Fibroblast of upper back skin (primary cell): ENCODE data around the gene MATCAP1.

Source experiments
- DNase-seq: peaks from one replicate; pipeline ENCODE4 v3.0.0-alpha.2; 2013

MATCAP1 gene

DNA sequence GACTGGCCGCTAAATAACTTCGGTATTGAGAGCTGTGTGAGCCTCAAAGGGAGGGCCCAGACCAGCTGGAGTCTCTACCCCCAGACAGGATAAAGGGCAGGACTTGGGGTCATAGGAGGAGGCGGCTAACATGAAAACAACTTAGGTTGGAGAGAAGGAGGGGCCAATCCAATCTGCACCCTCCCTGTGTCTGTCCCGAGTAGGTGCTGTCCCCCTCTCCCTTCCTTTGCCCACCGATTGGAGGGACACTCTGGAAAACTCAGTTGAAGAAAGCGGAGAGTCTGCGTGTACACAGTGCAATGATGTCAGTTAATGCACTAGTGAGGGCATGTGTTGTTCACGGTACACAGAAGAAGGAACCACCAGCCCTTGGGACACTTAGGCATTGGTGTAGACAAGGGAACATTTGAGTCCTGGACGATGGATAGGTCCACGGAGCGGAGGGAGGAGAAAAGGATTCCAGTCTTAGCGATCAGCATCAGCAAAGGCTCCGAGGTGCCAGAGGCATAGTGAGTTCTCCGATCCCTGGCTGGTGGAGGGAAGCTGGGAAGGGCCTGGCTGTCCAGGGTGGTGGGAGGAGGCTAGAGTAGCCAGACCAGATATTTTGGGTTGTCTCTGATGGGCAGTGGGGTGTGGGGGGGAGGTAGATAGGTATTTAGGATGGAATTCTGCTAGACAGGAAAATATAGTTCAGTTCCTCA is 12.7 kb downstream of the MATCAP1 start:
- no peak for DNase-seq

DNA sequence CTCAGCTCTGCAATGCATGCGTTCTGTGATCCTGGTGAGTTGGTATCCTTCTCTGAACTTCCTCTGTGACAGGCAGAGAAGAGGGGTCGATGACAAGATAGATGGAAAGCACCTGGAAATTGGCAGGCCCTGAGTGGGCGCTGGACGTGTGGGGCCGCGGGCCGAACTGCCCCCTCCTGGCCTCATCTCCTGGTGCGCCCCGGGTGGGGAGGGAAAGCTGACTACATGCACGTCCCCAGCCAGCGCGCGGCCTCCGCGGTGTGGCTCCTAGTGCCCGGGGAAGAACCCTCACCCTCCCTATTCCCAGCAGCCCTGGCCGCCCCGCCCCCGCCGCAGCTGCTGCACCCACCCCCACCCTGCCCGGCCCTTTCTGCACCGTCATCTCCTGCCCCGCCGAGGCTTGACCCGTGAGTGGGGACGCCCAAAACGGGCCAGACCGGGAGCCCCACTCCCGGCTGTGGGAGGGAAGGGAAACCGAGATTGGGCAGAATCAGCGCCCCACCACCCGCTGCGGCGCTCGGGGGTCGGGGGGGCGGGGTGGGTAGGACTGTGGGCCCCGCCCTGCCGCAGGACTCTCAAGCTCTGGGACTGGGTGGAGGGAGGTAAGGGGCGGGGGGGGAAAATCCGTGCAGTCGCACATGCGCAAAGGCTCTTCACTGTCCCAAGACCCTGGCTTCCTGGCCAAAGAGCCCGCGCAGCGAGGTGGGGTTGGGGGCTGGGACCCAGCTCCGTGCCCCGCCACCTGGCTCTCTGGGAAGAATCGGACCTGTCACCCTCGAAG is 13.4 kb downstream of the MATCAP1 start, which contains the start of gene NOL3:
Gene NOL3, plus strand, starts transcription at position 371 of the 781 bp plus-strand sequence.
- DNase-seq, result peak; percentile 84

- DNase-seq, result peak; percentile 44
Measured at GRCh38 chr16:67169642-67170167, 14.1 kb downstream of the MATCAP1 start.

DNA sequence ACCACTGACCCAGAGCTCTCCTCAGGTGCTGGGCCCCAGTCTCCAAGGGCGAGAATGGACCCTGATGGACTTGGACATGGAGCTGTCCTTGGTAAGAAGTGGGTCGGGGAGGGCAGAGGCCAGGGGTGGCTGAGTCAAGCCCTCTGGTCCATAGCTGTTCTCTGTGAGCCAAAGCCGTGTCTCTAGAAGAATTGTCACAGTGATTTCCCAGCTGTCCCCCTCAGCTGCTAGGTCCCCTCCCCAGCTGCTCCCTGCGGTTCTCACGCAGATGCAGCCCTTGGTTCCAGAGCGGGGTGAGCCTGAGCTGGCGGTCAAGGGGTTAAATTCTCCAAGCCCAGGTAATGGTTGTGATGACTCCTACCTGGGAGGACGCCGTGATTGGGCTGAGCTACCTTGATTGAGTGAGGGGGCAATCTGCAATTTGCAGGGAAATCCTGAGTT is 14.7 kb downstream of the MATCAP1 start:
- DNase-seq, result no peak

DNA sequence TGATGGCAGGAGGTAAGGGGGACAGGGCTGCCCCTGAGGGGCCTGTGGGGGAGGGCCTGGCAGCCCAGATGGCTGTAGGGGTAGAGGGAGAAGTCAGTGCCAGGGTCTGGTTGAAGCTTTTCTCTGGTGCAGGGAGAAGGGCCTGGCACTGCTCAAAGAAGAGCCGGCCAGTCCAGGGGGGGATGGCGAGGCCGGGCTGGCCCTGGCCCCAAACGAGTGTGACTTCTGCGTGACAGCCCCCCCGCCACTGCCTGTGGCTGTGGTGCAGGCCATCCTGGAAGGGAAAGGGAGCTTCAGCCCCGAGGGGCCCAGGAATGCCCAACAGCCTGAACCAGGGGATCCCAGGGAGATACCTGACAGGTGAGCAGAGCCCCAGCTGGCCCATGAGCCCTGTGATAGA is 16.2 kb downstream of the MATCAP1 start:
- no peak for DNase-seq

DNA sequence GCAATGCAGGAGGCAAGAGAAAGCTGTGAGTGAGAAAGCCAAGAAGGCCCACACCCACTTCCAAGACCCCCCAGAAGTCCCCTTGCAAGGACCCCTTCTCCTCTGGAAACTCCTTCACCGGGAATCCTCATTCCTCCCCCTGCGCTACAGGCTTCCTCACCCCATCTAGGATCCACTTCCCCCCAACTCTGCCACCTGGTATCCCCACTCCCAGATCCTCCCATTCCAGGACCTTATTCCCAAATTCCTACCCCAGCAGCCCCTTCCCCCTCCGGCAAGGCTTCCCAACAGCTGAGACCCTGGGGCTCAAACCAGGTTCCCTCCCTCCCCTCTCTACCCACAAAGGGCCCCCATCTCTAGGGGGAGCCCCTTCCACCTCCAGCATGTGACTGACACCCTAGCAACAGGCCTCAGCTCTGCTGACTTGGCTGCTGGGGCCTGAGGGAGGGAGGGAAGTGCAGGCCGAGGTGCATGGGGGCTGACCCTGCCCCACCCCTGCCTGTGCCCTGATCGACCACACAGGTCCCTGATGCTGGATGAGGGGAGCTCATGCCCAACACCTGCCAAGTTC is 17.1 kb downstream of the MATCAP1 start:
- DNase-seq, result no peak

- DNase-seq, result no peak
Measured at GRCh38 chr16:67166110-67166547, 17.6 kb downstream of the MATCAP1 start.

GRCh38 chr16:67165121-67166078 is 18.4 kb downstream of the MATCAP1 start:
- DNase-seq, result no peak

GRCh38 chr16:67164599-67165061 is 19.1 kb downstream of the MATCAP1 start, which contains the start of gene HSF4:
Gene HSF4 (plus strand): TSS chr16:67164745. CDS start chr16:67164812, 67 bp downstream.
- no peak for DNase-seq

GRCh38 chr16:67163999-67164558 is 19.7 kb downstream of the MATCAP1 start:
- no peak for DNase-seq

DNA sequence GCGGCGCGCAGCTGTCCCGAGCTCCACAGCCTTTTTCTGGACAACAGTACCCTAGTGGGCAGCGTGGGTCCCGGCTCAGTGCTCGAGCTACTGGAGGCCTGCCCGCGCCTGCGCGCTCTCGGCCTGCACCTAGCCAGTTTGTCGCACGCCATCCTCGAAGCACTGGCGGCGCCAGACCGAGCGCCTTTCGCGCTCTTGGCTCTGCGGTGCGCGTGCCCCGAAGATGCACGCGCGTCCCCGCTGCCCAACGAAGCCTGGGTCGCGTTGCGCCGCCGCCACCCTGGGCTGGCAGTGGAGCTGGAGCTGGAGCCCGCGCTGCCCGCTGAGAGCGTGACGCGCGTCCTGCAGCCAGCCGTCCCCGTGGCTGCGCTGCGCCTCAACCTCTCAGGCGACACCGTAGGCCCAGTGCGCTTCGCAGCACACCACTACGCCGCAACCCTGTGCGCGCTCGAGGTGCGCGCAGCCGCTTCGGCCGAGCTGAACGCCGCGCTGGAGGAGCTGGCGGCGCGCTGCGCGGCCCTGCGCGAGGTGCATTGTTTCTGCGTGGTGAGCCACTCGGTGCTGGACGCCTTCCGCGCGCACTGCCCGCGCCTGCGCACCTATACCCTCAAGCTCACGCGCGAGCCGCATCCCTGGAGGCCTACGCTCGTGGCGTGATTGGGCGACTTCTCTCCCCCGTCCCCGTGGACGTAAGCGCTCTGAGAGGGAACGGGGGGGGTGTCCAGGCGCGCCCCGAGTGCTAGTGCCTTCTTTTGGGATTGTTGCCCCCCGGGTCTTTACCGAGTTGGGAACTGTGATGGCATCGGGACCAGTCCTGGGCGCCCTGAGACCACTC is 20.4 kb downstream of the MATCAP1 start:
- no peak for DNase-seq

GRCh38 chr16:67162506-67163163 is 21.1 kb downstream of the MATCAP1 start:
- no peak for DNase-seq

GRCh38 chr16:67161595-67162058 is 22.1 kb downstream of the MATCAP1 start:
- no peak for DNase-seq

DNA sequence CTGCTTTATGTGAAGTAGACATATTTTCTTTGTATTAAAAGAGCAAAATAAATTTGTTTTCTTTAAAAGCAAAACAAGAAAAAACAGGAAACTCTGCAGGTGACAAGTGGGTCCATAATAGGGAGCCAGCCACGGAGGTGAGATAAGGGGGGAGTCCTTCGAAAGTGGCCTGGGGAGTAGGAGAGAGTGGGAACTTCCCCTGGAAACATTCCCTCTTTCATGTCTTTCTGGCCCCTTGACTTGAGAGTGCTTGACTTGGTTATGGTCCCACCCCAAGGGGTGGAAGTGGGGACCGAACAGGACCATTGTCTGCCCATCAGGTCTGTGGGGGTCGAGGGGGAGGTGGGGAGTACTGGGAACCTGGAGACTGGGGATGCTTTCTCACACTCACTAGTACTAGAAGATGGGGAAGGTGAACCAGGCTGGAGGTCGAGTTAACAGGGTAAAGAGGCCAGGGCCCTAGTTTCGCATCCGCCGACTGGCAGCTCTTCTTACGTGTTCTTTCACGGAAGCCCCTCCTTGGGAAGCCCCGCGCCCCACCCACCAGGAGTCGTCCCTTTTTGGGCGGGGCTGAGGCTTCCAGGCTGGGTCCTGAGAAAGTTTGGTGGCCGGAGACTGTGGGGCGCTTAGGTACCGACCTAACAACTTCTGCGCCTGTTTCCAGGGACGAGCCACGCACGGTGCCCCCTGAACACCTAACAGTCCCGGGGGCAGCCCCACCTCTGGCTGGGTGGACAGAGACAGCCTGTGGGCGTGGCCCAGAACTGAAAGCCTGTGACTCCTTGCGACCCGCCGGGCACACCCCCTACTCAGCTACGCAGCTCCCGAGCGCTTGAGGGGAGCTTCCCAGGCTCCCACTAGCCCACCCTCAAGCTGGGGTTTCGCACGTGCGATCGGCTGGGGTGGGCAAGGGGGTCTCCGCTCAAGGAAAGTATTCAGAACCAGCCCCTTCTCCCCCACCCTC is 24.8 kb downstream of the MATCAP1 start:
- DNase-seq, result no peak

DNA sequence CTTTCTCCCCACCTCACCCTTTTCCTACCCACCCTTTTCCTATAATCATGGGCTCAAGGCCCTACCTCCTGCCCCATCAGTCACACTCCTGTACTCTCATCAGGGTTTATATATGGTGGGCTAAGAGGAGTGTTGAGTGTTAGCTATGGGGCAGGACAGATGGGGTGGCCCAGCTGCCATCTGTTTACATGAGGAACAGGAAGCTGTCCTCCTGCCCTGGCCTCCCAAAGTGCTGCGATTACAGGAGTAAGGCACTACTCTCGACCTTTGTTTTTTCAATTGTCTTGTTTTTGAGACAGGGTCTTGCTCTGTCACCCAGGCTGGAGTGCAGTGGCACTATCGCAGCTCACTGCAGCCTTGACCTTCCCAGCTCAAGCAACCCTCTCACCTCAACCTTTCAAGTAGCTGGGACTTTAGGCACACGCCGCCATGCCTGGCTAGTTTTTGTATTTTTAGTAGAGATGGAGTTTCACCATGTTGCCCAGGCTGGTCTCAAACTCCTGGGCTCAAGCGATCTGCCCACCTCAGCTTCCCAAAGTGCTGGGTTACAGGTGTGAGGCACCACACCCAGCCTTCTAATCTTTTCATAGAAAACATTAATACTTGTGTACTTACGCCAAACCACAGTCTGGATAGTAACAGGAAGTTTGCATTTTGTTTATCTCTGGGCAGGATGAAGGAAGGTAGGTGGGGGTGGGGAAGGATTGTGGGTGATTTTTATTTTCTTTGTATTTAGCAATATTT is 25.7 kb downstream of the MATCAP1 start:
- no peak for DNase-seq

GRCh38 chr16:67157106-67157748 is 26.5 kb downstream of the MATCAP1 start:
- DNase-seq, result no peak

GRCh38 chr16:67156143-67156844 is 27.5 kb downstream of the MATCAP1 start:
- no peak for DNase-seq
